K562 (cell line): Measurements from ENCODE around the gene CCN5. TPM values are rescaled to one million over a fixed set of nuclear protein-coding genes. Genes with fewer than 3 reads are reported as not detected.

Experiments used
- CAMTA2 ChIP-seq: fragments of 250-450 bp; sonication (Bioruptor Pico); conservative IDR thresholded peaks from 2 replicates; pipeline ENCODE4 v1.5.1; 2022
- CHD1 ChIP-seq: fragments of 200-600 bp; sonication (generic); IDR thresholded peaks from one replicate; pipeline ENCODE4 v1.6.1; 2012; ENCODE audit warnings: mild to moderate bottlenecking, moderate library complexity, low read length, inconsistent platforms
- CREBBP ChIP-seq: IDR thresholded peaks from one replicate; pipeline ENCODE4 v1.6.1; 2012; ENCODE audit warnings: low read depth, mild to moderate bottlenecking, control low read depth, inconsistent platforms, low read length
- EP300 ChIP-seq: IDR thresholded peaks from 2 replicates; pipeline ENCODE4 v1.6.1; 2012; ENCODE audit warnings: low read length, improper control_type of control experiment
- EP400 ChIP-seq: fragments of 450-650 bp; IDR thresholded peaks from 2 replicates; pipeline ENCODE4 v1.6.1; 2017; ENCODE audit warnings: antibody characterized with exemption, mild to moderate bottlenecking, moderate library complexity
- GABPA ChIP-seq: fragments of 200-800 bp; sonication (Bioruptor generic); conservative IDR thresholded peaks from 2 replicates; pipeline ENCODE4 v1.6.1; 2016; ENCODE audit warnings: low read depth, missing genetic modification characterization, missing compliant biosample characterization
- GTF2A2 ChIP-seq: IDR thresholded peaks from 2 replicates; pipeline ENCODE4 v1.6.1; 2016; ENCODE audit warnings: mild to moderate bottlenecking, missing genetic modification characterization, missing compliant biosample characterization
- HDAC1 ChIP-seq, 2 experiments: fragments of 450-650 bp; IDR thresholded peaks; 2 replicates each; pipeline ENCODE4 v1.6.1; 2016 to 2017; ENCODE audit warnings: inconsistent platforms in 1 of 2, mild to moderate bottlenecking in 1 of 2, moderate library complexity in 1 of 2
- HDAC6 ChIP-seq: IDR thresholded peaks from 2 replicates; pipeline ENCODE4 v1.6.1; 2012; ENCODE audit warnings: low read depth, mild to moderate bottlenecking, control low read depth, inconsistent platforms, low read length, moderate library complexity
- HNRNPK ChIP-seq: fragments of 200-400 bp; formaldehyde crosslinking; IDR thresholded peaks from one replicate; pipeline ENCODE4 v1.6.1; 2018; ENCODE audit warnings: mild to moderate bottlenecking, low read depth, low read length; ENCODE audit not compliant: poor library complexity, severe bottlenecking
- KLF6 ChIP-seq: fragments of 250-450 bp; sonication (Bioruptor Pico); IDR thresholded peaks from 2 replicates; pipeline ENCODE4 v1.4.0; 2020; ENCODE audit warnings: mild to moderate bottlenecking, moderate library complexity, borderline replicate concordance
- MAFF ChIP-seq: IDR thresholded peaks from 2 replicates; pipeline ENCODE4 v1.6.1; 2012; ENCODE audit warnings: low read length, improper control_type of control experiment
- NCOR1 ChIP-seq: fragments of 450-650 bp; IDR thresholded peaks from 2 replicates; pipeline ENCODE4 v1.6.1; 2016; ENCODE audit warnings: mild to moderate bottlenecking, moderate library complexity
- NR2F6 ChIP-seq: fragments of 450-650 bp; formaldehyde crosslinking; IDR thresholded peaks from 2 replicates; pipeline ENCODE4 v1.4.0; 2020; ENCODE audit warnings: mild to moderate bottlenecking
- PHF20 ChIP-seq: fragments of 450-650 bp; IDR thresholded peaks from 2 replicates; pipeline ENCODE4 v1.6.1; 2018; ENCODE audit not compliant: partially characterized antibody
- PURB ChIP-seq: sonication (generic); formaldehyde crosslinking; IDR thresholded peaks from 2 replicates; pipeline ENCODE4 v1.9.0; 2021; ENCODE audit warnings: low read depth, mild to moderate bottlenecking, missing genetic modification reagents
- SAP30 ChIP-seq: fragments of 200-600 bp; sonication (generic); IDR thresholded peaks from 2 replicates; pipeline ENCODE4 v1.6.1; 2012; ENCODE audit warnings: borderline replicate concordance, low read depth, mild to moderate bottlenecking, moderate library complexity, low read length, control low read depth, inconsistent platforms; ENCODE audit not compliant: insufficient read depth, poor library complexity, severe bottlenecking
- SIX5 ChIP-seq, 2 experiments: IDR thresholded peaks; 2 replicates each; pipeline ENCODE4 v1.6.1; 2011; ENCODE audit warnings: low read length in 2 of 2, borderline replicate concordance in 1 of 2, low read depth in 1 of 2, mild to moderate bottlenecking in 1 of 2, moderate library complexity in 1 of 2; ENCODE audit not compliant: insufficient read depth in 1 of 2
- TEAD4 ChIP-seq, 2 experiments: sonication (generic) in 1 of 2; formaldehyde crosslinking in 1 of 2; IDR thresholded peaks; 2 replicates each; pipeline versions ENCODE4 v1.6.1 to v1.8.0; 2012 to 2022; ENCODE audit warnings: borderline replicate concordance in 1 of 2, inconsistent platforms in 1 of 2, low read length in 1 of 2, mild to moderate bottlenecking in 1 of 2, missing genetic modification reagents in 1 of 2
- ZBTB17 ChIP-seq: fragments of 450-650 bp; formaldehyde crosslinking; IDR thresholded peaks from 2 replicates; pipeline ENCODE4 v1.4.0; 2020; ENCODE audit warnings: mild to moderate bottlenecking
- ZKSCAN8 ChIP-seq: fragments of 200-800 bp; sonication (Bioruptor generic); IDR thresholded peaks from 2 replicates; pipeline ENCODE4 v1.6.1; 2016; ENCODE audit warnings: missing genetic modification characterization, missing compliant biosample characterization
- ZNF140 ChIP-seq: fragments of 250-450 bp; sonication (Bioruptor Pico); IDR thresholded peaks from 2 replicates; pipeline ENCODE4 v1.8.0; 2021; ENCODE audit warnings: moderate library complexity, mild to moderate bottlenecking, inconsistent platforms
- ZNF239 ChIP-seq: fragments of 250-450 bp; sonication (Bioruptor Pico); IDR thresholded peaks from 2 replicates; pipeline ENCODE4 v1.4.0; 2020; ENCODE audit warnings: mild to moderate bottlenecking
- ZNF551 ChIP-seq: fragments of 250-450 bp; sonication (Bioruptor Pico); IDR thresholded peaks from 2 replicates; pipeline ENCODE4 v1.5.0; 2021; ENCODE audit warnings: mild to moderate bottlenecking, moderate library complexity
- polyA plus RNA-seq, 8 experiments: library from polyadenylated mRNA; depleted of rRNA in 4 of 8; stranded (reverse) in 5 of 8; unstranded in 3 of 8; fragments of >200 nt; fragmentation: Nextera tagmentation in 2 of 8; fragmentation: Illumina TruSeq in 1 of 8; extraction: Ambion mirVana in 2 of 8; extraction: Trizol in 1 of 8; gene quantifications; 2 replicates each; pipeline versions ENCODE4 v1.2.1 to v1.2.3, GENCODE V29; 2011 to 2014; ENCODE audit warnings: inconsistent platforms in 1 of 8, missing spikeins in 1 of 8
- total RNA-seq, 7 experiments: library from RNA; depleted of rRNA in 6 of 7; stranded (reverse); fragments of >200 nt in 6 of 7; fragmentation: Illumina TruSeq in 2 of 7; extraction: Trizol in 2 of 7; gene quantifications; 2 replicates each; pipeline versions ENCODE4 v1.2.1 to v1.2.3, GENCODE V29; 2011 to 2021; ENCODE audit warnings: low replicate concordance in 1 of 7
- TF ChIP-seq, protein P1 (sequence below): sonication (generic); formaldehyde crosslinking; IDR thresholded peaks from 2 replicates; pipeline ENCODE4 v1.9.0; 2022; ENCODE audit warnings: mild to moderate bottlenecking, missing genetic modification reagents
- TF ChIP-seq, protein P2 (sequence below): fragments of 450-650 bp; IDR thresholded peaks from 2 replicates; pipeline ENCODE4 v1.6.1; 2016; ENCODE audit warnings: mild to moderate bottlenecking
- TF ChIP-seq, protein P3 (sequence below), 3 experiments: fragments of 200-800 bp in 1 of 3; sonication (Bioruptor generic) in 1 of 3; sonication (generic) in 1 of 3; formaldehyde crosslinking in 1 of 3; IDR thresholded peaks; 2 replicates each; pipeline versions ENCODE4 v1.6.1 to v1.8.0; 2016 to 2022; ENCODE audit warnings: mild to moderate bottlenecking in 2 of 3, missing compliant biosample characterization in 2 of 3, missing genetic modification characterization in 2 of 3, missing genetic modification reagents in 1 of 3

Gene CCN5
- total and polyA plus RNA-seq, 9 of the 15 experiments (the other 6 are each of a cell fraction or from before 2014, with no cell fraction given): not detected

DNA sequence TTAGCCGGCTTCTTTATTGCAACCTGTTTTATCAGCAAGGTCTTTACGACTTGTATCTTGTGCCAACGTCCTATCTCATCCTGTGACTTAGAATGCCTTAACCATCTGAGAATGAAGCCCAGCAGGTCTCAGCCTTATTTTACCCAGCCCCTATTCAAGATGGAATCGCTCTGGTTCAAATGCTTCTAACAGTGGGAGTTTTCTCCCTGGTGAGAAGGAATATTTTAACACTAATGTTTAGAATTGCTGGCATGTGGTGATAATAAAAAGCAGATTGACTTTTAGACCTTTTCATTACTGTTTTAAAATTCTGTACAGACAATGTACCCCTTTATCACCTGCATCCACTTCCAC lies 20.6 kb downstream of the CCN5 start (continued):
- TF ChIP-seq, protein P1, sequence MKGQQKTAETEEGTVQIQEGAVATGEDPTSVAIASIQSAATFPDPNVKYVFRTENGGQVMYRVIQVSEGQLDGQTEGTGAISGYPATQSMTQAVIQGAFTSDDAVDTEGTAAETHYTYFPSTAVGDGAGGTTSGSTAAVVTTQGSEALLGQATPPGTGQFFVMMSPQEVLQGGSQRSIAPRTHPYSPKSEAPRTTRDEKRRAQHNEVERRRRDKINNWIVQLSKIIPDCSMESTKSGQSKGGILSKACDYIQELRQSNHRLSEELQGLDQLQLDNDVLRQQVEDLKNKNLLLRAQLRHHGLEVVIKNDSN (CRISPR knock-in tag): no peak
- TF ChIP-seq GABPA (tag) (no peak), NCOR1 (no peak), PURB (CRISPR knock-in tag) (no peak), EP400 (no peak), HDAC1 (IDR thresholded peaks at IDR 0.05) (no peak), CHD1 (no peak), HDAC6 (no peak), EP300 (no peak), TEAD4 (IDR thresholded peaks at IDR 0.05; ENCODE audit: low read length) (no peak), TEAD4 (CRISPR knock-in tag; IDR thresholded peaks at IDR 0.05; ENCODE audit: borderline replicate concordance) (no peak), HNRNPK (no peak), GTF2A2 (tag) (0 out of 2 replicates have a peak, but pooled peaks have one; percentile 52), PHF20 (no peak), MAFF (no peak), KLF6 (CRISPR knock-in tag) (peak; percentile 48; the same call in 1 of the 2 replicates), CAMTA2 (no peak), CREBBP (no peak), ZKSCAN8 (CRISPR knock-in tag) (no peak), NR2F6 (CRISPR knock-in tag) (no peak), SIX5 (IDR thresholded peaks at IDR 0.05; ENCODE audit: borderline replicate concordance in 1 of 2, insufficient read depth in 1 of 2, low read depth in 1 of 2, low read length in 2 of 2) (no peak), ZBTB17 (CRISPR knock-in tag) (no peak), ZNF140 (CRISPR knock-in tag) (no peak), ZNF239 (CRISPR knock-in tag) (no peak), SAP30 (no peak), ZNF551 (CRISPR knock-in tag) (no peak)
- TF ChIP-seq, protein P2, sequence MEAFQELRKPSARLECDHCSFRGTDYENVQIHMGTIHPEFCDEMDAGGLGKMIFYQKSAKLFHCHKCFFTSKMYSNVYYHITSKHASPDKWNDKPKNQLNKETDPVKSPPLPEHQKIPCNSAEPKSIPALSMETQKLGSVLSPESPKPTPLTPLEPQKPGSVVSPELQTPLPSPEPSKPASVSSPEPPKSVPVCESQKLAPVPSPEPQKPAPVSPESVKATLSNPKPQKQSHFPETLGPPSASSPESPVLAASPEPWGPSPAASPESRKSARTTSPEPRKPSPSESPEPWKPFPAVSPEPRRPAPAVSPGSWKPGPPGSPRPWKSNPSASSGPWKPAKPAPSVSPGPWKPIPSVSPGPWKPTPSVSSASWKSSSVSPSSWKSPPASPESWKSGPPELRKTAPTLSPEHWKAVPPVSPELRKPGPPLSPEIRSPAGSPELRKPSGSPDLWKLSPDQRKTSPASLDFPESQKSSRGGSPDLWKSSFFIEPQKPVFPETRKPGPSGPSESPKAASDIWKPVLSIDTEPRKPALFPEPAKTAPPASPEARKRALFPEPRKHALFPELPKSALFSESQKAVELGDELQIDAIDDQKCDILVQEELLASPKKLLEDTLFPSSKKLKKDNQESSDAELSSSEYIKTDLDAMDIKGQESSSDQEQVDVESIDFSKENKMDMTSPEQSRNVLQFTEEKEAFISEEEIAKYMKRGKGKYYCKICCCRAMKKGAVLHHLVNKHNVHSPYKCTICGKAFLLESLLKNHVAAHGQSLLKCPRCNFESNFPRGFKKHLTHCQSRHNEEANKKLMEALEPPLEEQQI: no peak
- TF ChIP-seq, protein P3, sequence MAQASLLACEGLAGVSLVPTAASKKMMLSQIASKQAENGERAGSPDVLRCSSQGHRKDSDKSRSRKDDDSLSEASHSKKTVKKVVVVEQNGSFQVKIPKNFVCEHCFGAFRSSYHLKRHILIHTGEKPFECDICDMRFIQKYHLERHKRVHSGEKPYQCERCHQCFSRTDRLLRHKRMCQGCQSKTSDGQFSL (CRISPR knock-in tag; IDR thresholded peaks at IDR 0.05): no peak
- TF ChIP-seq, protein P3 (tag; IDR thresholded peaks at IDR 0.05): peak in 1 of 2 experiments; percentile 77; a peak in 2 of 4 replicates
